Daoy (cell line): ENCODE data around the gene PIWIL4. TPM values are rescaled to one million over a fixed set of nuclear protein-coding genes. Genes with fewer than 3 reads are reported as not detected.
A peak's percentile ranks its signal among the peaks of the same experiment; 100 is the strongest.
"Not testable (repeated sequence)": the region's sequence is repeated elsewhere in the genome, so short reads cannot be mapped to it uniquely, and the experiment has no call there.

Source experiments
- DNase-seq: peaks from one replicate; pipeline ENCODE4 v3.0.0-alpha.2; 2015; ENCODE audit warnings: low read depth
- total RNA-seq: library from RNA; depleted of rRNA; stranded (reverse); fragments of >200 nt; shearing (Covaris generic); gene quantifications from 2 replicates; pipeline ENCODE4 v1.2.3, GENCODE V29; 2014

The PIWIL4 gene
- total RNA-seq, 1 experiment from 2014 or later, result 0.74 TPM

GRCh38 chr11:94546886-94547285, 20.3 kb upstream of the PIWIL4 start:
- no peak for DNase-seq

DNA sequence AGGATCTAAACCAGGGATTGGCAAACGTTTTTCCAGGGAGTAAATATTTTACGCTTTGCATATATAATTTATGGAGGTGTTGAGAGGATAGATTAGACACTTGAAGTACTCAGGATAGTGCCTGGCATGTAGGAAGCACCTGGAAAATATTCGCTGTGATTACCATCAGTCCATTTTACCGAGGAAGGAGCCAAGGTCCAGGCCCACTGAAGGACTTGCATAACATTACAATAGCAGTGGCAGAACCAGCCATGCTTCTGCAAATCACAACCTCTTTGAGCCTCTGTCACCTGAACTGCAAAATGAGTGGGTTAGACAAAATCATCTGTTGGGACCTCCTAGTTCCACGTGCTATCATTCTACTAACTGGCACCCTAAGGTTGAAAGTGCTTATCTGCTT, 18.0 kb upstream of the PIWIL4 start:
- no peak for DNase-seq

- no peak for DNase-seq
Measured at GRCh38 chr11:94550513-94550912, 16.7 kb upstream of the PIWIL4 start.

DNA sequence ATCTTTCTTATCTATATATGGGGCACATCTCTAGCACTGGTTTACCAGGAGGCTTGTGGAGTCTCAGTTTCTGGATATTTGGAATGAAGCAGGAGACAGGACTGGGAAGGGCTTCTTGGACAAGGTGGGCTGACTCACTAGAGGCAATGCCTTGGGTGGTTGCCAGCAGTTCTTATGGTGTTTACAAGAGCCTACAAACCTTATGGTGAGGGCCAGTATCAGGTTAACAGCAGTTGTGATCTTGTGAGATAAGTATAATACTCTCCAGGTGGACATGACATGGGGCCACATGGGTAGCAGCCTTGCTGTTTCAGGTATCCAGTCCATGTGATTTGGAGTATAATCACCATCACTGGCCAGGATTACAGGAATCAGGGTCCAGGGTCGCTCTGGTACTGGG, 13.2 kb upstream of the PIWIL4 start:
- DNase-seq, result peak; percentile 58

DNA sequence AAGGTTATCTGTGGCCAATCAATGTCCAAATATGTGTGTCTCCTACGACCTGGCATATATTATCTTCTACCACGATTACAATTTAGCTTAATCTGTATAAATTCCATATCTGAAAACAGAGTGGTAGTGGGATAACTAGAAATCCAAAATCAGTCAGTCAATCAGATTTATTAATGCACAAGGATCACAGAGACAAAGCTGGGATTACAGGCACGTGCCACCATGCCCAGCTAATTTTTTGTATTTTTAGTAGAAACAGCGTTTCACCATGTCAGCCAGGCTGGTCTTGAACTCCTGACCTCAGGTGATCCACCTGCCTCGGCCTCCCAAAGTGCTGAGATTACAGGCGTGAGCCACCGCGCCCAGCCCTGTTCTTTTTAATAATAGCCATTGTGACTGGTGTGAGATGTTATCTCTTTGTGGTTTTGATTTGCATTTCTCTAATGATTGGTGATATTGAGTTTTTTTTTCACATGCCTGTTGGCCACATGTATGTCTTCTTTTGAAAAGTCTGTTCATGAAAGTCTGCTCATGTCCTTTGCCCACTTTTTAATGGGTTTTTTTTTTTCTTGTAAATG, 11.3 kb upstream of the PIWIL4 start:
- not testable (repeated sequence) for DNase-seq

DNA sequence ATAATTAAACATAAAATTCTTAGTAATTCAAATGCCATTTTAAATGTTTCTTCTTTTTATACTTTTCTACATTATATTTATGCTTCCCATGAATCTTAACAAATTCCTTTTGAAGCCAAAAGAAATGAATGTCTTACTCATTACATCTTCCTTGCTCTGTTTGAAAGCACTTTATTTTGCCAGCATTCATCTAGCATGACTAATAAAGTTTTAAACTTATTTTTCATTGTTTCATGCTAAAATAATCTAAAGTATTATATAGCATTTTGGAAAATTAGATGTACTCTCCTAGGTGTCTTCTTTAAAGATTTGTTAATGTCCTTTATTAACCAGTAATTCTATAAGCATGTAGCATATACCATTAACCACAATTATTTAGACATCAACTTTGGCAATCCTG, 9.7 kb upstream of the PIWIL4 start:
- no peak for DNase-seq

DNA sequence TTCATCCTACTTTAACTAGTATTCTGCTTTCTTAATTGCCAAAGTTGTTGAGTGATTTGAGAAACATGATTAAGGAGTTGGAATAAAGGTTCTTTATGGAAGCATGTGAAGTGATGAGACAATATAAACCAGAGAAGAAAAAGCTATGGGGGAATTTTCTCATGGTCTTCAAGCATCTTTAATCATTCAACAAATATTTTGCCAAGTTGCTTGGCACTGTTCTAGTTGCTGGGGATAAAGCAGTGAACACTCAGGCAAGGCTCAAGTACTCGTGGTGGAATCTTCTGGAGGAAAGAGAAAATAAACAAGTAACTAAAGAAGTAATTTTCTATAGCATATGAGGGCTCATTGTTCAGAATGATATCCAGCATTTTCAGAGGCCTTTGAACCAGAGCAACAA, 9.2 kb upstream of the PIWIL4 start:
- DNase-seq, result no peak

GRCh38 chr11:94558468-94558867, 8.7 kb upstream of the PIWIL4 start:
- no peak for DNase-seq

- DNase-seq, result no peak
Measured at GRCh38 chr11:94558932-94559331, 8.2 kb upstream of the PIWIL4 start.

- no peak for DNase-seq
Measured at GRCh38 chr11:94559361-94559760, 7.8 kb upstream of the PIWIL4 start.

- DNase-seq, result no peak
Measured at GRCh38 chr11:94560834-94561233, 6.3 kb upstream of the PIWIL4 start.

DNA sequence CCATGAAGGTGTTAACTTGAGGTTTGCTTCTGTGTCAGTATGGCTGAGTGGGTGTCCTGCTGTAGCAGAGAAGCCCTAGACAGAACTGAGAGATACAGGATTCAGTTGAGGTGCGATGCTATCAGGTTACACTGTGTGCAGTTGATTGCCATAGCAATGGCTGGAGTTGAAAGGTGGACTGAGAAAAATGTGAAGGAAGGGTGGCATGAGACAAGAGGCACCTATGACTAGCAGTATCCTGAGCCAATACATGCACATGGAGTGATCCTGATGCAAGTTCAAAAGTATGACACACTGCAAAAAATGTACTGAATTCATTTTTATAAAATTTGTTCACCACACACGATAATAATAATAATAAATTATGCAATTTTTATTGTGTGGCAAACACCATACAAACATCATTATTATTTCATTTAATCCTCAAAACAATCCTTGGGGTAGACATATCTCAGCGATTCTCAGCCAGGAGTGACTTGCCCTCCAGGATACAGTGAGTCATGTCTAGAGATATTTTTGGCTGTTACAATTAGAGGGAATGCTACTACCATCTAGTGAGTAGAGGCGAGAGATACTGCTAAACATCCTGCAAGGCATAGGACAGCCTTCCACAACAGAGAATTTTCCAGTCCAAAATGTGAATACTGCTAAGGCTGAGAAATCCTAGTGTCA, 3.9 kb upstream of the PIWIL4 start:
- DNase-seq, result peak; percentile 55

- DNase-seq, result peak; percentile 25
Measured at GRCh38 chr11:94563848-94564467, 3.2 kb upstream of the PIWIL4 start.

- no peak for DNase-seq
Measured at GRCh38 chr11:94568200-94568599, 1.0 kb downstream of the PIWIL4 start.

DNA sequence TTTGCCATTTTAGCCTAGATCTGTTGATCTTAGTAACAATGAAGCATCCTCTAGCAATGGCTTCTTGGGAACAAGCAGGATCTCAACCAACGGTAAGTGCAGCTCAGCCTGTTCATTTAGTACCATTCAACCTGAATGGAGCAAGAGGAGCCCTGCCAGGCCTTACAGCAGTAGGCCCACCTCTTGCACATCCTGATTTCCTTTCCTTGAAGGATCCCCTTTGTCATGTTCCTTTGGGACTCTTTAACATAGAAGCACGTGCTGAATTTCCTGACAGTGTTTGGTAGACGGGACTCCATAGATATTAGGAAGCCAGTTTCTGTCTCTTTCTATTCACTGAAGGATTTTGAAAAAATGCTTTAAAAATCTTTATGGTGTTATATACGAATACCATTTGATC, 1.5 kb downstream of the PIWIL4 start:
- DNase-seq, result no peak

DNA sequence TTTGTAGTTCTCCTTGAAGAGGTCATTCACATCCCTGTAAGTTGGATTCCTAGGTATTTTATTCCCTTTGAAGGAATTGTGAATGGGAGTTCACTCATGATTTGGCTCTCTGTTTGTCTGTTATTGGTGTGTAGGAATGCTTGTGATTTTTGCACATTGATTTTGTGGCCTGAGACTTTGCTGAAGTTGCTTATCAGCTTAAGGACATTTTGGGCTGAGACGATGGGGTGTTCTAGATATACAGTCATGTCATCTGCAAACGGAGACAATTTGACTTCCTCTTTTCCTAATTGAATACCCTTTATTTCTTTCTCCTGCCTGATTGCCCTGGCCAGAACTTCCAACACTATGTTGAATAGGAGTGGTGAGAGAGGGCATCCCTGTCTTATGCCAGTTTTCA, 5.8 kb downstream of the PIWIL4 start:
- DNase-seq, result not testable (repeated sequence)

GRCh38 chr11:94574193-94574961, 7.2 kb downstream of the PIWIL4 start:
- DNase-seq, result peak; percentile 16

- no peak for DNase-seq
Measured at GRCh38 chr11:94576306-94576705, 9.1 kb downstream of the PIWIL4 start.

DNA sequence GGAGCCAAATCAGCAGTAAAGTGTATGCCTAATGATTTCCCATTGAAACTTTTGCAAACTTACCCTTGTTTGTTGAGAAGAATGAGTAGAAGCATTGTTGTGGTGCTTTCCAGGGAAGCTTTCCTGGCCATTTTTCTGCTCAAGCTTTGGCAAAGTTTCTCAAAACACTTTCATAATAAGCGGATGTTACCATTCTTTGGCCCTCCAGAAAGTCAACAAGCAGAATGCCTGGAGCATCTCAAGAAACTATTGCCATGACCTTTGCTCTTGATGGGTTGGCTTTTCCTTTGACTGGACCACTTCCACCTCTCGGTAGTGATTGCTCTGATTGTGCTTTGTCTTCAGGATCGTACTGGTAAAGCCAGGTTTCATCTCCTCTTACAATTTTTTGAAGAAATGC, 10.7 kb downstream of the PIWIL4 start:
- DNase-seq, result no peak

- DNase-seq, result no peak
Measured at GRCh38 chr11:94581926-94582325, 14.8 kb downstream of the PIWIL4 start.

GRCh38 chr11:94583213-94583865, 16.2 kb downstream of the PIWIL4 start:
- DNase-seq, result no peak

DNA sequence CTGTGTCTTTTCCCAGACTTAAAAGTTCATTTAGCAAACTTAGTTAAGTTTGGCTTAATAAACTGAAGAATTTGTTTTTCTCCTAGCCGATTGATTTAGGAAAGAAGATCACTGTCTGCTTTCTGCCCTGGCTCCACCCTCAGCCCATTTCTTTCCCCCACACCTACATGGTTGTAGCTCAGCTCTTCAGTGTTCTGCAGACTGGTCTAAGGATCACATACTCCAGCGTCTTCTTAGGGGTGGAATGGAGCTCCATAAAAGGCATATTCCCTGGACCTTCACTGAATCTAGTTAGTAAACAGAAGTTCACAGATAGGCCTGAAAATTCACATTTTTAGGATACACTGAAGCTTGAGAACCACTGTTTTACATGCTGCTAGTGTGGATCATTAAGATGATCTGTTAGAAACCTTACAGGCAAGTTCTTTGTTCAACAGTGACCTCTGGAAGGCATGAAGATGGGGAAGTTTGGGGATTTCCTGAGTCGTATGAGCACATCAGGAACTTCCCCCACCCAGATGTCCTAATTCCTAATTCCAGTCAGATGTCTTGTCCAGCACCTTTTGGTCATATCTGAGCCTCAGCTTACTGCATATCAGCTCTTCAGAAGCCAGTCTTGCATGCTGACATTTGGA, 16.8 kb downstream of the PIWIL4 start:
- DNase-seq, result peak; percentile 20
